Astrocyte (in vitro differentiated cells and primary cell): ENCODE results near the gene AATK. TPM values are rescaled to one million over a fixed set of nuclear protein-coding genes. Genes with fewer than 3 reads are reported as not detected.
A peak's percentile ranks its signal among the peaks of the same experiment; 100 is the strongest.

Experiments
- DNase-seq: peaks from one replicate; pipeline ENCODE4 v3.0.0-alpha.2; 2010; ENCODE audit warnings: low read depth
- FAIRE-seq: peaks from 2 replicates; lab custom pipeline; 2011; peaks lifted over from hg19 to GRCh38; lab: Jason Lieb, UNC
- H2AFZ ChIP-seq: 2 replicates; pipeline ENCODE4 v1.6.0; 2012; ENCODE audit warnings: low read depth, low read length, inconsistent platforms
- H3K27ac ChIP-seq: 2 replicates; pipeline ENCODE4 v1.5.1; 2011; ENCODE audit warnings: low read depth, low read length, inconsistent platforms
- H3K27me3 ChIP-seq: 2 replicates; pipeline ENCODE4 v1.6.0; 2011; ENCODE audit warnings: low read length, inconsistent platforms; ENCODE audit not compliant: insufficient read depth
- H3K36me3 ChIP-seq: 2 replicates; pipeline ENCODE4 v1.5.1; 2011; ENCODE audit warnings: low read length, inconsistent platforms; ENCODE audit not compliant: insufficient read depth
- H3K4me1 ChIP-seq: 2 replicates; pipeline ENCODE4 v1.5.1; 2011; ENCODE audit warnings: low read length, inconsistent platforms; ENCODE audit not compliant: insufficient read depth
- H3K4me2 ChIP-seq: 2 replicates; pipeline ENCODE4 v1.6.0; 2012; ENCODE audit warnings: low read length, inconsistent platforms
- H3K4me3 ChIP-seq: 2 replicates; pipeline ENCODE4 v1.5.1; 2011; ENCODE audit warnings: low read depth, mild to moderate bottlenecking, low read length, inconsistent platforms; ENCODE audit not compliant: insufficient read depth
- H3K79me2 ChIP-seq: 2 replicates; pipeline ENCODE4 v1.6.0; 2012; ENCODE audit warnings: mild to moderate bottlenecking, low read length, inconsistent platforms; ENCODE audit not compliant: insufficient read depth
- H3K9ac ChIP-seq: 2 replicates; pipeline ENCODE4 v1.6.0; 2012; ENCODE audit warnings: mild to moderate bottlenecking, low read length, inconsistent platforms
- H3K9me3 ChIP-seq: 2 replicates; pipeline ENCODE4 v1.5.1; 2012; ENCODE audit warnings: low read depth, mild to moderate bottlenecking, low read length, inconsistent platforms; ENCODE audit not compliant: insufficient read depth
- H4K20me1 ChIP-seq: 2 replicates; pipeline ENCODE4 v1.6.0; 2012; ENCODE audit warnings: low read length, inconsistent platforms; ENCODE audit not compliant: insufficient read depth
- H3K27ac Mint-ChIP-seq: one replicate; pipeline ENCODE4 v1.8.0; 2021; ENCODE audit warnings: mild to moderate bottlenecking, mixed read lengths; ENCODE audit not compliant: unreplicated experiment
- H3K27me3 Mint-ChIP-seq: one replicate; pipeline ENCODE4 v1.8.0; 2021; ENCODE audit warnings: low read depth, mixed read lengths; ENCODE audit not compliant: unreplicated experiment
- H3K36me3 Mint-ChIP-seq: one replicate; pipeline ENCODE4 v1.8.0; 2021; ENCODE audit warnings: low read depth, mixed read lengths; ENCODE audit not compliant: unreplicated experiment
- H3K4me1 Mint-ChIP-seq: one replicate; pipeline ENCODE4 v1.8.0; 2021; ENCODE audit warnings: low read depth, mixed read lengths; ENCODE audit not compliant: unreplicated experiment
- H3K4me3 Mint-ChIP-seq: one replicate; pipeline ENCODE4 v1.8.0; 2021; ENCODE audit warnings: mild to moderate bottlenecking, moderate library complexity, mixed read lengths; ENCODE audit not compliant: unreplicated experiment
- H3K9me3 Mint-ChIP-seq: one replicate; pipeline ENCODE4 v1.8.0; 2021; ENCODE audit warnings: mild to moderate bottlenecking, mixed read lengths; ENCODE audit not compliant: unreplicated experiment
- EZH2 ChIP-seq: IDR thresholded peaks from 2 replicates; pipeline ENCODE4 v1.6.1; 2012; ENCODE audit warnings: mild to moderate bottlenecking, low read length, inconsistent platforms; ENCODE audit not compliant: insufficient read depth
- total RNA-seq: library from RNA; stranded (reverse); gene quantifications from 2 replicates; pipeline ENCODE4 v1.2.1, GENCODE V29; 2021
- TF ChIP-seq, protein P1 (sequence below): IDR thresholded peaks from 2 replicates; pipeline ENCODE4 v1.5.1; 2011; ENCODE audit warnings: low read depth, mild to moderate bottlenecking, inconsistent platforms, low read length, moderate library complexity; ENCODE audit not compliant: insufficient read depth

The AATK gene
- total RNA-seq, 1 donor from 2014 or later, result 0.54 TPM

DNA sequence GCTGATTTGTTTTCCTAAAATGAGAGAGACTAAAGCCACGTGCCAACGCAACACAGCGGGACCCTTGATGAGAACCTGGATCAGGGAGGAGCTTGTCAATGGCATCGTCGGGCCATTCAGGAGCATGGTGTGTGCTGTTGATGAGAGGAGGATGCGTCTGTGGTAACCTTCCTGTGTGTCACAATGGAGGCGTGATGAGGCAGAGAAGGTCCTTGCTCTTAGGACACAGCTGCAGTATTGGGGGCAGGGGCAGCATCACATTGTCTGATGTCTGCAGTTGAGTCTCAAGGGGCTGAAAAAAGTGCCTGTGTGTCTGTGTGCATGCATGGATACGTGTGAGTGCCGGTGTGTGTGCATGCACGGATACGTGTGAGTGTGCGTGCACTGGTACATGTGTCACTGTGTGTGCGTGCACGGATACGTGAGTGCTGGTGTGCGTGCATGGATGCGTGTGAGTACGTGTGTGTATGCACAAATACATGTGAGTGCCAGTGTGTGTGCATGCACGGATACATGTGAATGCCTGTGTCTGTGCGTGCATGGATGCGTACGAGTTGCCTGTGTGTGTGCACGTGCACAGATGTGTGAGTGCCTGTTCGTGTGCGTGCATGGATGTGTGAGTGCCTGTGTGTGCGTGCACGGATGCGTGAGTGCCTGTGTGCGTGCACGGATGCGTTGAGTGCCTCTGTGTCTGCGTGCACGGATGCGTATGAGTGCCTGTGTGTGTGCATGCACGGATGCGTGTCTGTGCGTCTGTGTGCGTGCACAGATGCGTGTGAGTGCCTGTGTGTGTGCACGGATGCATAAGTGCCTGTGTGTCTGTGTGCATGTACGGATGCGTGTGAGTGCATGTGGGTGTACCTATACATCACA is 91.8 kb downstream of the AATK start:
- TF ChIP-seq, protein P1, sequence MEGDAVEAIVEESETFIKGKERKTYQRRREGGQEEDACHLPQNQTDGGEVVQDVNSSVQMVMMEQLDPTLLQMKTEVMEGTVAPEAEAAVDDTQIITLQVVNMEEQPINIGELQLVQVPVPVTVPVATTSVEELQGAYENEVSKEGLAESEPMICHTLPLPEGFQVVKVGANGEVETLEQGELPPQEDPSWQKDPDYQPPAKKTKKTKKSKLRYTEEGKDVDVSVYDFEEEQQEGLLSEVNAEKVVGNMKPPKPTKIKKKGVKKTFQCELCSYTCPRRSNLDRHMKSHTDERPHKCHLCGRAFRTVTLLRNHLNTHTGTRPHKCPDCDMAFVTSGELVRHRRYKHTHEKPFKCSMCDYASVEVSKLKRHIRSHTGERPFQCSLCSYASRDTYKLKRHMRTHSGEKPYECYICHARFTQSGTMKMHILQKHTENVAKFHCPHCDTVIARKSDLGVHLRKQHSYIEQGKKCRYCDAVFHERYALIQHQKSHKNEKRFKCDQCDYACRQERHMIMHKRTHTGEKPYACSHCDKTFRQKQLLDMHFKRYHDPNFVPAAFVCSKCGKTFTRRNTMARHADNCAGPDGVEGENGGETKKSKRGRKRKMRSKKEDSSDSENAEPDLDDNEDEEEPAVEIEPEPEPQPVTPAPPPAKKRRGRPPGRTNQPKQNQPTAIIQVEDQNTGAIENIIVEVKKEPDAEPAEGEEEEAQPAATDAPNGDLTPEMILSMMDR, result no peak
- TF ChIP-seq EZH2, result no peak
- Histone ChIP-seq H3K36me3 (no peaks in the 10 kb centered on the region), H3K9ac (no peak overlapping the region), H4K20me1 (peaks cover 85% of the 10 kb centered on the region), H3K4me1 (peaks cover 4% of the 10 kb centered on the region), H3K4me2 (no peak overlapping the region), H3K4me3 (no peak overlapping the region), H3K27ac (no peak overlapping the region), H3K27me3 (no peaks in the 10 kb centered on the region), H3K9me3 (no peaks in the 10 kb centered on the region), H3K79me2 (peaks cover 16% of the 10 kb centered on the region), H2AFZ (no peak overlapping the region)
- H3K36me3 Mint-ChIP-seq, result peaks cover 16% of the 10 kb centered on the region
- no peaks in the 10 kb centered on the region for H3K27me3 Mint-ChIP-seq
- no peaks in the 10 kb centered on the region for H3K9me3 Mint-ChIP-seq
- peak overlapping the region; percentile 28 for H3K27ac Mint-ChIP-seq
- DNase-seq, result no peak
- FAIRE-seq, result no peak
- peaks cover 20% of the 10 kb centered on the region for H3K4me1 Mint-ChIP-seq
- no peak overlapping the region for H3K4me3 Mint-ChIP-seq

DNA sequence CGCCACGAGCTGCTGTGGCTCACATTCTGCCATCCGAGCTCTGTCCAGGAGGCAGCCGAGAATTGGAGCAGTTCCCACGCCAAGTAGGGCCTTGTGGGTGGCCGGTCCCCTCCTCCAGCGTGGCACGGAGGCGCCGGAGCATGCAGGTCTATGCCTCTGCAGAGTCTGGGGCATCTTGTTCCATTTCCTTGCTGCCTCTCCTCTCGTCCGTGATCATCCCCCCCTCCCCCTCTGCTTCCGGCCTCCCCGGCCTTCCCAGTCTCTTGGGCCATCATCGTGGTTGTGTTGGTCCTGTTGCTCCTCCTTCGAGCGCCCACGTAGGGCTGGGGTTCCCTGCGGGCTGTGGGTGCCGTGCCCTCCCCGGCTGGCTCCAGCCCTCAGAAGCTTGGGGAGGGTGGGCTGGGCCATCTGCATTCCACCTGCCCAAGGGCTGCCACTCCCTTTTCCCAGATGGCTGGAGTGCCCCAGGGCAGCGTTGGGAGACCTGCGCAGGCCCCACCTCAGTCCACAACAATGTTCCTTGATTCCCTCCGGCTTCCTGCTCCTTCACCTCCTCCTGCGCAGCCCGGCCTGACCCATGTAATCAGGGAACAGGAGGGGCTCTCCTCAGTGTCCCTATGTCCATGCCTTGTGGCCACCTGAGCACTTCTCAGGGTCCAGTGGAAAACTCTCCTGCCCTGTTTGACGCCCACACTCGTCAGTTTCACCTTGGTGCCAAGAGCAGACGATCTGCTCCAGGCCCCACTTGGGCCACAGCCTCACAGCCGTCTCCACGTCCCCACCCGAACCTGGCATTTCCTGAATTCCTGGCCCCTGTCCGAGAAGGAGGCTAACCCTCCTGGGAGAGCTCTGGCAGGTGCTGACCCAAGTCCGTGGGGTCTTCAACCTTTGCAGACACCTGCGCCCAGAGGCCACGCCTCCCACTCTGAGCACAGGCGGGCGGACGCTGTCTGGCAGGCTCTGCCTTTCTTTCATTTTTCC is 94.0 kb downstream of the AATK start:
- H3K4me3 Mint-ChIP-seq, result no peak overlapping the region
- TF ChIP-seq EZH2, result no peak
- TF ChIP-seq, protein P1, result no peak
- no peak overlapping the region for H3K27ac ChIP-seq
- FAIRE-seq (no peak), DNase-seq (no peak)
- peaks cover 20% of the 10 kb centered on the region for H3K4me1 Mint-ChIP-seq
- H3K9me3 ChIP-seq, result no peaks in the 10 kb centered on the region
- H3K79me2 ChIP-seq, result peaks cover 26% of the 10 kb centered on the region
- no peak overlapping the region for H3K27ac Mint-ChIP-seq
- no peaks in the 10 kb centered on the region for H3K27me3 ChIP-seq
- no peaks in the 10 kb centered on the region for H3K36me3 ChIP-seq
- no peak overlapping the region for H3K4me3 ChIP-seq
- peaks cover 91% of the 10 kb centered on the region for H4K20me1 ChIP-seq
- H3K4me1 ChIP-seq, result peaks cover 4% of the 10 kb centered on the region
- no peak overlapping the region for H2AFZ ChIP-seq
- no peaks in the 10 kb centered on the region for H3K27me3 Mint-ChIP-seq
- H3K9me3 Mint-ChIP-seq, result no peaks in the 10 kb centered on the region
- peaks cover 18% of the 10 kb centered on the region for H3K36me3 Mint-ChIP-seq
- no peak overlapping the region for H3K9ac ChIP-seq
- no peak overlapping the region for H3K4me2 ChIP-seq
